MCF 10A (cell line): Measurements from ENCODE around the gene GALNT9. TPM values are rescaled to one million over a fixed set of nuclear protein-coding genes. Genes with fewer than 3 reads are reported as not detected.

ENCODE experiments used
- BruUV-seq: library from RNA; stranded (reverse); fragments of 400-500 nt; replicated peaks from 2 replicates; lab custom pipeline; 2021; lab: Mats Ljungman, UMichigan
- CTCF ChIA-PET: fragments of 300-600 bp; sonication (Branson Sonifier 250); formaldehyde crosslinking; extraction: SDS; loops from one replicate; lab custom pipeline; 2021; ENCODE audit warnings: antibody characterized with exemption, inconsistent platforms; lab: Yijun Ruan, JAX
- POLR2A ChIA-PET: fragments of 300-600, 350-650 bp; sonication (Branson Sonifier 250); formaldehyde crosslinking; extraction: SDS; loops from one replicate; lab custom pipeline; 2020; ENCODE audit warnings: antibody characterized with exemption, inconsistent platforms; lab: Yijun Ruan, JAX
- DNase-seq: peaks from one replicate; pipeline ENCODE4 v3.0.0-alpha.2; 2018; ENCODE audit not compliant: unreplicated experiment
- H3K27ac Mint-ChIP-seq: one replicate; pipeline ENCODE4 v1.8.0; 2022; ENCODE audit warnings: mild to moderate bottlenecking, low read depth, mixed read lengths; ENCODE audit not compliant: unreplicated experiment
- H3K27me3 Mint-ChIP-seq: one replicate; pipeline ENCODE4 v1.8.0; 2022; ENCODE audit warnings: mixed read lengths; ENCODE audit not compliant: insufficient read depth, unreplicated experiment
- H3K36me3 Mint-ChIP-seq: one replicate; pipeline ENCODE4 v1.8.0; 2022; ENCODE audit warnings: mild to moderate bottlenecking, moderate library complexity, mixed read lengths; ENCODE audit not compliant: insufficient read depth, unreplicated experiment
- H3K4me1 Mint-ChIP-seq: one replicate; pipeline ENCODE4 v1.8.0; 2022; ENCODE audit warnings: mixed read lengths; ENCODE audit not compliant: insufficient read depth, unreplicated experiment
- H3K4me3 Mint-ChIP-seq: one replicate; pipeline ENCODE4 v1.8.0; 2022; ENCODE audit warnings: mild to moderate bottlenecking, moderate library complexity, mixed read lengths; ENCODE audit not compliant: unreplicated experiment
- H3K9me3 Mint-ChIP-seq: one replicate; pipeline ENCODE4 v1.8.0; 2022; ENCODE audit warnings: mixed read lengths; ENCODE audit not compliant: unreplicated experiment
- intact Hi-C: fragments of 100-400 bp; cut with micrococcal nuclease; formaldehyde crosslinking; loops from 2 replicates; pipeline ENCODE4 v1.14.1; 2022
- total RNA-seq: library from RNA; stranded (reverse); gene quantifications from 2 replicates; pipeline ENCODE4 v1.2.3, GENCODE V29; 2022
- TF ChIP-seq, protein P1 (sequence below): fragments of 200-600 bp; IDR thresholded peaks from one replicate; pipeline ENCODE4 v1.8.0; 2022; ENCODE audit warnings: antibody characterized with exemption, mild to moderate bottlenecking; ENCODE audit not compliant: unreplicated experiment

The GALNT9 gene
- total RNA-seq, 1 experiment from 2014 or later: 4.4 TPM

DNA sequence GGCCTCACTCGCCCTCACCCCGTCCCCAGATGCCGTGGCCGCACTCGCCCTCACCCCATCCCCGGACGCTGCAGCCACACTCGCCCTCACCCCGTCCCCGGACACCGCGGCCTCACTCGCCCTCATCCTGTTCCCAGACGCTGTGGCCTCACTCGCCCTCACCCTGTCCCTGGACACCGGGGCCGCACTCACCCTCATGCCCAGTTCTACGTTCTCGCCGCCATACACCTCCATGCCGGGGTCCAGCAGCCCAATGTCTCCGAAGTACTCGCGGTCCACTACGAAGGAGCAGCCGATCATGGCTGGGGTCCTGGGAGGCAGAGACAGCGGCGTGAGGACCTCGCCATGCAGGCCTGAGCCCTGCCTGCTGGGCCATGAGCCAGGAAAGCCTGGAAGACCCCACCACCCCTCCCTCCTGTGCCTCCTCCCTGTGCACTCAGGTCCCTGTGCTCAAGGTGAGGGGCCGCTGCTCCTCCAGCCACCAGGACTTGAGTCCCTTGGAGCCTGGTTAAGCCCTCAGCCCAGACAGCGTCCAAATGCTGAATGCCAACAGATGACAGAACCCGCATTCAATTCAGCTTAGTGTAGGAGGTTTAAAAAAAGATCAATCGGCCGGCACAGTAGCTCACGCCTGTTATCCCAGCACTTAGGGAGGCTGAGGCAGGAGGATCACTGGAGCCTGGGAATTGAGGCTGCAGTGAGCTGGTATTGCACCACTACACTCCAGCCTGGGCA is 81.5 kb downstream of the GALNT9 start:
- no peak for DNase-seq
- Mint-ChIP-seq H3K27me3 (peaks cover 52% of the 10 kb centered on the region), H3K4me3 (no peak overlapping the region), H3K27ac (no peak overlapping the region), H3K4me1 (no peaks in the 10 kb centered on the region), H3K9me3 (peaks cover 6% of the 10 kb centered on the region), H3K36me3 (no peaks in the 10 kb centered on the region)
- TF ChIP-seq, protein P1, sequence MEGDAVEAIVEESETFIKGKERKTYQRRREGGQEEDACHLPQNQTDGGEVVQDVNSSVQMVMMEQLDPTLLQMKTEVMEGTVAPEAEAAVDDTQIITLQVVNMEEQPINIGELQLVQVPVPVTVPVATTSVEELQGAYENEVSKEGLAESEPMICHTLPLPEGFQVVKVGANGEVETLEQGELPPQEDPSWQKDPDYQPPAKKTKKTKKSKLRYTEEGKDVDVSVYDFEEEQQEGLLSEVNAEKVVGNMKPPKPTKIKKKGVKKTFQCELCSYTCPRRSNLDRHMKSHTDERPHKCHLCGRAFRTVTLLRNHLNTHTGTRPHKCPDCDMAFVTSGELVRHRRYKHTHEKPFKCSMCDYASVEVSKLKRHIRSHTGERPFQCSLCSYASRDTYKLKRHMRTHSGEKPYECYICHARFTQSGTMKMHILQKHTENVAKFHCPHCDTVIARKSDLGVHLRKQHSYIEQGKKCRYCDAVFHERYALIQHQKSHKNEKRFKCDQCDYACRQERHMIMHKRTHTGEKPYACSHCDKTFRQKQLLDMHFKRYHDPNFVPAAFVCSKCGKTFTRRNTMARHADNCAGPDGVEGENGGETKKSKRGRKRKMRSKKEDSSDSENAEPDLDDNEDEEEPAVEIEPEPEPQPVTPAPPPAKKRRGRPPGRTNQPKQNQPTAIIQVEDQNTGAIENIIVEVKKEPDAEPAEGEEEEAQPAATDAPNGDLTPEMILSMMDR: no peak
- ChIA-PET POLR2A (no interaction called here), CTCF (no interaction called here)
- BruUV-seq: no TSS peak
- intact Hi-C loops: no loop called here

DNA sequence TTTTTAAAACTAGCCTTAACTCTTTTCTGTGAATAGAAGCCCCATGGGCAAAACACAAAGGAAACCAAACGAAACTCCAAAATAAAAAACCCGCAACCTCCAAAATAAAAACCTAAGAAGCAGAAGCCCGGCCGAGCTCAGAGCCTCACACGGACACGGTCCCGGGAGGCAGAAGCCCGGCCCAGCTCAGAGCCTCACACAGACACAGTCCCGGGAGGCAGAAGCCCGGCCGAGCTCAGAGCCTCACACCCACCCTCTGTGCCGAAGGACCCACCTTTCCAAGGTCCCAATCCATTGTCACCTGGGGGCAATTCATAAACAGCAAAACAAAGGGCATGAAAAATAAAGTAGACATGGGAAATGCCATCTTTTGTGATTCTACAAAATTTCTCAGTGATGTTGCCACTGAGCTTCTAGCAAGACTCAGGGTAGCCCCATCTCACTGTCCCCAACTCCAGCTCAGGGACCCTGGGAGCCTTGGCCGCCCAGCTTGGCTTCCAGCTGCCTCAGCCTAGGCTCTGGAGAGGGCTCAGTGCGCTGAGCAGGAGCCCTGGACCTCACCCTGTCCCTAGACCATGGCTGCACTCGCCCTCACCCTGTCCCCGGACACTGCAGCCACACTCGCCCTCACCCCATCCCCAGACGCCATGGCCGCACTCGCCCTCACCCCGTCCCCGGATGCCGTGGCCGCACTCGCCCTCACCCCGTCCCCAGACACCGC is 82.2 kb downstream of the GALNT9 start:
- POLR2A ChIA-PET: no interaction called here
- peaks cover 46% of the 10 kb centered on the region for H3K27me3 Mint-ChIP-seq
- peaks cover 6% of the 10 kb centered on the region for H3K9me3 Mint-ChIP-seq
- no peak overlapping the region for H3K27ac Mint-ChIP-seq
- no TSS peak for BruUV-seq
- CTCF ChIA-PET: no interaction called here
- no peaks in the 10 kb centered on the region for H3K36me3 Mint-ChIP-seq
- TF ChIP-seq, protein P1: no peak
- no peak for DNase-seq
- intact Hi-C loops: no loop called here
- H3K4me3 Mint-ChIP-seq: no peak overlapping the region
- H3K4me1 Mint-ChIP-seq: no peaks in the 10 kb centered on the region

DNA sequence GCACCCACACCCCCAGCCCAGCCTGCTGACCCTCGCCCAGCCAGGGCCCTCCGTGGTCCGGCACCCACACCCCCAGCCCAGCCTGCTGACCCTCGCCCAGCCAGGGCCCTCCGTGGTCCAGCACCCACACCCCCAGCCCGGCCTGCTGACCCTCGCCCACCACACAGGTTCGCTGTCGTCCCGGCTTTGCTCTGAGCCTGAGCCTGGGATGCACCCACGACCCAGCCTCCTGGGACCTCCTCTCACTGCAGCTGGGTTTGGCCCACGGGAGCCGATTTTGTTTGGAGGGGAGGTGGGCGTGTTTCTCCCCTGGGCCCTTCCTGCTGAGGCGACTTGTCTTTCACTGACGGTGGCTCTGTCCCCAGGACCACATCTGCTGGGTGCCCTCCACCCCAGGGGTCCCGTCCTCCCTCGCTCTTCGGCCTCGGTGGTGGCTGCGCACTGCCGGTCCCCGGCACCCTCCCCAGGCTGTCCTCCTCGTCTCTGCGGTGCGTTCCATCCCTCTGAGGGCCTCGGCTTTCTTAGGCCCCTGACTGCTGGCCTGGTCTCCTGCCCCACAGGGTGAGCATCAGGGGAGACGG is 83.8 kb downstream of the GALNT9 start:
- Mint-ChIP-seq H3K27ac (no peak overlapping the region), H3K9me3 (peaks cover 6% of the 10 kb centered on the region), H3K4me3 (no peak overlapping the region), H3K36me3 (no peaks in the 10 kb centered on the region), H3K27me3 (peaks cover 36% of the 10 kb centered on the region), H3K4me1 (no peaks in the 10 kb centered on the region)
- CTCF ChIA-PET: interaction anchor here (0.7 kb wide), 1 partner anchor 205 kb away, joined by 3 read pairs; no protein-coding TSS in a partner anchor
- intact Hi-C loops: no loop called here
- TF ChIP-seq, protein P1: no peak
- no TSS peak for BruUV-seq
- no peak for DNase-seq
- POLR2A ChIA-PET: no interaction called here

DNA sequence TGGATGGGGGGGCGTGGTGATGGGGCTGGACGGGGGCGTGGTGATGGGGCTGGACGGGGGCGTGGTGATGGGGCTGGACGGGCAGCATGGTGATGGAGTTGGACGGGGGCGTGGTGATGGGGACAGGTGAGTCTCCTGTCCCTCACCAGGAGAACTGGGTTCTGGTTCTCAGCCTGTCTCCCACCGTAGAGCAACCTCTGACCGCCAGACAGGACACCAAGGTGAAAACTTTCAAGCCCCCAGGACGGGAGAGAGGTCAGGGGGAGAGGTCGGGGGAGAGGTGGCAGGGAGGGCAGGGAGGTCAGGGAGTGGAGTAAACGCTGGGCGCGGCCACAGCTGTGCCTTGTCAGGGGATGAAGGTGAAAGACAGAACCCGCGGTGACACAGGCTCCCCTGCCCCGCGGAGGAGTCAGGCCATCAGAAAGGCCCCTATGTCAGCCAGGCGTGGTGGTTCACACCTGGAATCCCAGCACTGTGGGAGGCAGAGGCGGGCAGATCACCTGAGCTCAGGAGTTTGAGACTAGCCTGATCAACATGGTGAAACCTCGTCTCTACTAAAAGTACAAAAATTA is 84.6 kb downstream of the GALNT9 start:
- no peaks in the 10 kb centered on the region for H3K36me3 Mint-ChIP-seq
- TF ChIP-seq, protein P1: no peak
- CTCF ChIA-PET: interaction anchor here (0.7 kb wide), 1 partner anchor 204 kb away, joined by 3 read pairs; no protein-coding TSS in a partner anchor
- H3K27ac Mint-ChIP-seq: no peak overlapping the region
- POLR2A ChIA-PET: no interaction called here
- H3K4me1 Mint-ChIP-seq: no peaks in the 10 kb centered on the region
- no peak overlapping the region for H3K4me3 Mint-ChIP-seq
- no TSS peak for BruUV-seq
- intact Hi-C loops: no loop called here
- peaks cover 6% of the 10 kb centered on the region for H3K9me3 Mint-ChIP-seq
- H3K27me3 Mint-ChIP-seq: peaks cover 28% of the 10 kb centered on the region
- no peak for DNase-seq
